GM21576 (cell line): ENCODE results near the gene RRP1B.
"Not testable (repeated sequence)": the region's sequence is repeated elsewhere in the genome, so short reads cannot be mapped to it uniquely, and the experiment has no call there.

Experiments used
- ATAC-seq: cut with Tn5 transposase; IDR thresholded peaks from one replicate; pipeline ENCODE4 v1.9.1; 2021; ENCODE audit warnings: mild to moderate bottlenecking, moderate library complexity; ENCODE audit not compliant: unreplicated experiment

RRP1B gene

GRCh38 chr21:43659136-43660000 is at the start of gene RRP1B, which contains the start of gene HSF2BP:
Gene RRP1B, plus strand, starts transcription at chr21:43659560. Its CDS starts 105 bp downstream, at chr21:43659665.
Gene HSF2BP, minus strand, starts transcription at chr21:43659488. Its CDS starts 1,392 bp downstream, at chr21:43658096.
- ATAC-seq: peak; percentile 54

- ATAC-seq: no peak
Measured at GRCh38 chr21:43611598-43612369, 47.6 kb upstream of the RRP1B start.

- ATAC-seq: no peak
Measured at GRCh38 chr21:43613755-43614638, 45.4 kb upstream of the RRP1B start.

DNA sequence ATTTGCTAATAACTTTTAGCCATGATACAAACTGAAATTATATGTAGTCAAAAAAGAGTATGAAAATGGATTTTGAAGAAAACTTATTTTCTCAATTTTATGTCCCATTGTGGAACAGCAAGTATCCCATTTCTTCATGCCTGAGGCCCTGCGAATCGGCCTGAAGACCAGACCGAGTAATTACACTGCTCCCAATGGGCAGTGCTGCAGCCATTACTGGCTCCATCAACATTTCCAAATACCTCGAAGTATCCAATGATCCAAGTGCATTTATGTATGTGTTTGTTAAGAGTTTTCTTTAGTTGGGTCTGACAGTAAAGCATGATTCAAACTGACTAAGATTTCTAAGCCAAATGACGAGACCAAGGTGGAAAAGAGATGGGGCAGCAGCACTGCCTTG is 44.5 kb upstream of the RRP1B start:
- ATAC-seq: no peak

DNA sequence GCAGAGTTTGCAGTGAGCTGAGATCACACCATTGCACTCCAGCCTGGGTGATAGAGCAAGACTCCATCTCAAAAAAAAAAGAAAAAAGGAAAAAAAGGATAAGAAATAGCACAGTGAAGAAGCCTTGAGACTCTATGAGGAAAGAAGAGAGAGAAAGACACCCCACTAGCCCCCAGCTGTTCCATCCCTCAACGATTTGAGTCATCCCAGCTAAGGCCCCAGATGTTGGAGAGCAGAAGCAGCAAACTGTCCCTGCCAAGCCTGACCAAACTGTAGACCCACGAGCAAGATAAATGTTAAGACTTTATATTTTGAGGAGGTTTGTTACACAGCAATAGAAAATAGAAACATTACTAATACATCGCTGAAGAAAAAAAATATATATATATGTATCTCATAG is 42.5 kb upstream of the RRP1B start:
- ATAC-seq: not testable (repeated sequence)

DNA sequence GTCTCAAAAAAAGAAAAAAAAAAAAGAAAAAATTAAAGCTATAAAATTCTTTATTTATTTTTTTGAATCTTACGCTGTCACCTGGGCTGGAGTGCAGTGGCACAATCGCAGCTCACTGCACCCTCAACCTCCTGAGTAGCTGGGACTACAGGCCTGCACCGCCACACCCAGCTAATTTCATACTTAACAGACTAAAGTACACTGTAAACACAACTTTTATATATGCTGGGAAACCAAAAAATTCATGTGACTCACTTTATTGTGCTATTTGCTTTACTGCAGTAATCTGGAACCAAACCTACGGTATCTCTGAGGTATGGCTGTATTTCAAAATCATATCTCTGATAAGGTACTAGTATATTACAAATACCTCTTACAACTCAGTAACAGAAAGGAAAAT is 40.4 kb upstream of the RRP1B start:
- ATAC-seq: no peak

- no peak for ATAC-seq
Measured at GRCh38 chr21:43619344-43619743, 40.0 kb upstream of the RRP1B start.

DNA sequence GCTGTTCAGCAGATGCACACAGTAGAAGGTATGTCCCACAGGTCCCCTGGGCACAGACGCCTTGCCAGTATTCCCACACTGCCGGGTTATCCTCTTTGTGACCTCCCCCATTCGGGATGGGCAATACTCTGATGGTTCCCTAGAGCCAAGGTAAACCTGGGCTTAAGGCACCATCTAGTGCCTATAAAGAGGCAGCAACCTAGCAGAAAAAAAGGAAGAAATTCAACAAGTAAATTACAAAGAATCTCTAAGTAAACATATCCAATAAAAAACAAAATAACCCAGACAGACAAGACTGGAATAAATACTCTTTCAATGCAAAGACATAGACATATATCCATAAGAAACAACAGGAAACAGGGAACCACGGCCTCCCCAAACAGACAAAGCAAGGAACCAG is 39.5 kb upstream of the RRP1B start:
- ATAC-seq: no peak

GRCh38 chr21:43622796-43623195 is 36.6 kb upstream of the RRP1B start:
- ATAC-seq: no peak

- ATAC-seq: no peak
Measured at GRCh38 chr21:43623588-43623987, 35.8 kb upstream of the RRP1B start.

GRCh38 chr21:43624339-43624738 is 35.0 kb upstream of the RRP1B start:
- ATAC-seq: no peak

DNA sequence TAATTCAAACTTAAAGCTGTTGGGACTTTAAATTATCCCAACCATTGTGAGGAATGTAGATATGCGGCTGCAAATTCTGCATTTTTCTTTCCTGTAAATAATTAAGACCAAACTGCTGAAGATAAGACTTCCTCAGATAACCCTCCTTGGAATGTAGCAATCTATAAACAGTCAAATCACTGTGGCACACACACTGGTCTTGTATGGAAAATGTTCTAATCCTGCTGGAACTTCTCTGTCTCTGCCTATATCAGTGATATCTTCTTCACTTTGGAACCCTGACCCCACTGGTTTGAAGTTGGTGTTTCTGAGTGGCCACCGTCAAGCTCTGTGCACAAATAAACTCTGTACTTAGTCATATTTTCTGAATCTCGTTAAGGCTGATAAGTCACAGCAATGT is 33.0 kb upstream of the RRP1B start:
- ATAC-seq: no peak

DNA sequence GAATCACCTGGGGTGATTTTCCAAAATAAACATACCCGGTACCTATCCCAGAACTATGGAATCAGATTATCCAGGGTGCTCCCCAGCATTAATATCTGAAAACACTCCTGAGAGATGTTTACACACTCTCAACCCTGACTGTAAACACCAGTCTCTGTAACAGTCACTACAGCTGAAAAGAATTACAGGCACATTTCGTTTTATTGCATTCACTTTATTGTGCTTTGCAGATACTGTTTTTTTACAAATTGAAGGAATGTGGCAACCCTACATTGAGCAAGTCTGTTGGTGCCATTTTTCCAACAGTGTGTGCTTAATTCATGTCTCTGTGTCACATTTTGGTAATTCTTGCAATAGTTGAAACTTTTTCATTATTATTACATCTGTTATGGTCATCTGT is 31.8 kb upstream of the RRP1B start:
- ATAC-seq: no peak

GRCh38 chr21:43631411-43632107 is 27.8 kb upstream of the RRP1B start:
- ATAC-seq: no peak

DNA sequence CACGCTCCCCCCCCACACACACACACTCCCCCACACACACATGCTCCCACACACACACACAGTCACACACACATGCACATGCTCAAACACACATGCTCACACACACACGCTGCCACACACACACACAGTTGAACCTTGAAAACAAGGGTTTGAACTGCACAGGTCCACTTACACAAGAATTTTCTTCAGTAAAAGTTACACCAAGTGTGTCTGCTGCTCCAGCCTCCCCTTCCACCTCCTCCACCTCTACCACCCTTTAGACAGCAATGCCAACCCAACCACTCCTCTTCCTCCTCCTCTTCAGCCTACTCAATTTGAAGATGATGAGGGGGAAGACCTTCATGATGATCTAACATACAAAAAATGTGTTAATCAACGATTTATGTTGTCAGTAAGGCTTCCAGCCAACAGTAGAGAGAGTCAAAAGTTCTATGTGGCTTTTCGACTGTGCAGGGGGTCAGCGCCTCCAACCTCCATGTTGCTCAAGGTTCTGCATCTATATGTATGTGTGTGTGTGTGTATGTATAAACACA is 26.9 kb upstream of the RRP1B start:
- ATAC-seq: no peak

- ATAC-seq: no peak
Measured at GRCh38 chr21:43634618-43635017, 24.7 kb upstream of the RRP1B start.

DNA sequence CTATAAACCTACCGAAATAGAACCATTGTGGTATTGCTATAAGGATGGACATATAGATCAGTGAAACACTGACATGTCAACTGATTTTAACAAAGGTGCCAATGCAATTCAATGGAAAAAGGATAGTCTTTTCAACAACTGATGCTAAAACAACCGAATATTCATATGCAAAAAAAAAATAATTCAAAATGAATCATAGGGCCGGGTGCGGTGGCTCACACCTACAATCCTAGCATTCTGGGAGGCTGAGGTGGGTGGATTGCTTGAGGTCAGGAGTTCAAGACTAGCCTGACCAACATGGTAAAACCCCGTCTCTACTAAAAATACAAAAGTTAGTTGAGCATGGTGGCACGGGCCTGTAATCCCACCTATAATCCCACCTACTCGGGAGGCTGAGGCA is 23.9 kb upstream of the RRP1B start:
- ATAC-seq: no peak

GRCh38 chr21:43637530-43638158 is 21.7 kb upstream of the RRP1B start:
- ATAC-seq: no peak

DNA sequence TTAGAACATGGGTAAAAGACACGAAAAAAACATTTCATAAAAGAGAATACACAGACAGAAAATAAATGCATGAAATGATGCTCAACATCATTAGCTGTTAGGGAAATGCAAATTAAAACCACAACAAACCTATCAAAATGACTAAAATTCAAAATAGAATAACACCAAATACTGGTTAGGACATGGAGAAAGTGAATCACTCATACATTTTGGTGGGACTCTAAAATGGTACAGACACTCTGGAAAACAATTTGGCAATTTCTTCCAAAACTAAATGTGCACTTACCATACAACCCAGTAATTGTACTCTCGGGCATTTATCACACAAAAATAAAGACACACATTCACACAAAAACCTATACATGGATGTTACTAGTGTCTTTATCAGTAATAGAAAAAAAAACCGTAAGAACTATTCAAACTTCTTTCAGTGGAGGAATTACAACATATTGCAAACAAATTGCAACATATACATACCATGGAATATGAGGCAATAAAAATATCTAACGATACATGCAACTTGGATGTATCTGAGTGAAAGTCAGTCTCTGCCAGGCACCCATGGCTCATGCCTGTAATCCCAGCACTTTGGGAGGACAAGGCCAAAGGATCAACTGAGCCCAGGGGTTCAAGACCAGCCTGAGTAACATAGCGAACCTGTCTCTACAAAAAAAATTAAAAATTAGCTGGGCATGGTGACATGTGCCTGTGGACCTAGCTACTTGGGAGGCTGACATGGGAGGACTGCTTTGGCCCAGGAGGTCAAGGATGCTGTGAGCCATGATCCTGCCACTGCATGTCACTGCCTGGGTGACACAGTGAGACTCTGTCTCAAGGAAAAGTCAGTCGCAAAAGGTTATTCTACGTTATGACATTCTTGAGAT is 19.6 kb upstream of the RRP1B start:
- no peak for ATAC-seq
